K562 (cell line): Measurements from ENCODE around the gene RSBN1L. TPM values are rescaled to one million over a fixed set of nuclear protein-coding genes. Genes with fewer than 3 reads are reported as not detected.
A peak's percentile ranks its signal among the peaks of the same experiment; 100 is the strongest.

Experiments
- CCAR2 ChIP-seq: fragments of 200-400 bp; formaldehyde crosslinking; IDR thresholded peaks from 2 replicates; pipeline ENCODE4 v1.6.1; 2017; ENCODE audit warnings: mild to moderate bottlenecking, low read depth, low read length
- CHCHD3 ChIP-seq: fragments of 250-450 bp; sonication (Bioruptor Pico); IDR thresholded peaks from 2 replicates; pipeline ENCODE4 v2.1.2; 2022; ENCODE audit warnings: mild to moderate bottlenecking
- DEAF1 ChIP-seq: fragments of 450-650 bp; formaldehyde crosslinking; IDR thresholded peaks from 2 replicates; pipeline ENCODE4 v1.4.0; 2020; ENCODE audit warnings: mild to moderate bottlenecking, moderate library complexity
- E4F1 ChIP-seq: fragments of 250-450 bp; sonication (Bioruptor Pico); IDR thresholded peaks from 2 replicates; pipeline ENCODE4 v1.5.0; 2021; ENCODE audit warnings: mild to moderate bottlenecking, borderline replicate concordance
- ERF ChIP-seq: fragments of 450-650 bp; formaldehyde crosslinking; IDR thresholded peaks from 2 replicates; pipeline ENCODE4 v1.4.0; 2020; ENCODE audit warnings: mild to moderate bottlenecking, mixed read lengths
- EWSR1 ChIP-seq: fragments of 450-650 bp; IDR thresholded peaks from 2 replicates; pipeline ENCODE4 v1.6.1; 2018; ENCODE audit warnings: borderline replicate concordance, mild to moderate bottlenecking, low read depth, moderate library complexity; ENCODE audit not compliant: partially characterized antibody
- FOSL1 ChIP-seq: fragments of 200-800 bp; sonication (Bioruptor generic); conservative IDR thresholded peaks from 2 replicates; pipeline ENCODE4 v1.6.1; 2016; ENCODE audit warnings: missing genetic modification characterization, missing compliant biosample characterization
- FOXK1 ChIP-seq: sonication (generic); formaldehyde crosslinking; IDR thresholded peaks from 2 replicates; pipeline ENCODE4 v1.8.0; 2022; ENCODE audit warnings: missing genetic modification reagents, mild to moderate bottlenecking, borderline replicate concordance
- HES1 ChIP-seq: fragments of 450-650 bp; IDR thresholded peaks from 2 replicates; pipeline ENCODE4 v1.6.1; 2016; ENCODE audit warnings: low read depth, mild to moderate bottlenecking, moderate library complexity
- HOMEZ ChIP-seq: fragments of 250-450 bp; sonication (Bioruptor Pico); IDR thresholded peaks from 2 replicates; pipeline ENCODE4 v1.4.0; 2020; ENCODE audit warnings: mild to moderate bottlenecking, moderate library complexity
- PHB2 ChIP-seq: fragments of 450-650 bp; IDR thresholded peaks from 2 replicates; pipeline ENCODE4 v1.6.1; 2017; ENCODE audit warnings: low read depth
- PHTF2 ChIP-seq: fragments of 250-450 bp; sonication (Bioruptor Pico); IDR thresholded peaks from 2 replicates; pipeline ENCODE4 v1.5.0; 2021; ENCODE audit warnings: mild to moderate bottlenecking
- POLR2G ChIP-seq: fragments of 200-400 bp; formaldehyde crosslinking; IDR thresholded peaks from 2 replicates; pipeline ENCODE4 v1.6.1; 2017; ENCODE audit warnings: low read depth, mild to moderate bottlenecking, antibody characterized with exemption, low read length, moderate library complexity
- PURB ChIP-seq: sonication (generic); formaldehyde crosslinking; IDR thresholded peaks from 2 replicates; pipeline ENCODE4 v1.9.0; 2021; ENCODE audit warnings: low read depth, mild to moderate bottlenecking, missing genetic modification reagents
- SMAD2 ChIP-seq: fragments of 150-350 bp; IDR thresholded peaks from 2 replicates; pipeline ENCODE4 v1.6.1; 2014; ENCODE audit warnings: low read depth, mild to moderate bottlenecking, low read length
- SOX6 ChIP-seq: fragments of 450-650 bp; IDR thresholded peaks from 2 replicates; pipeline ENCODE4 v1.6.1; 2014; ENCODE audit warnings: mild to moderate bottlenecking
- TCF3 ChIP-seq: sonication (generic); formaldehyde crosslinking; IDR thresholded peaks from 2 replicates; pipeline ENCODE4 v1.4.0; 2020; ENCODE audit warnings: mild to moderate bottlenecking, missing genetic modification reagents
- TEAD1 ChIP-seq, 2 experiments: fragments of 450-650 bp in 1 of 2; sonication (generic) in 1 of 2; formaldehyde crosslinking; IDR thresholded peaks; 2 replicates each; pipeline versions ENCODE4 v1.4.0 to v1.8.0; 2020 to 2022; ENCODE audit warnings: mild to moderate bottlenecking in 2 of 2, missing genetic modification reagents in 1 of 2
- ZBTB7A ChIP-seq: IDR thresholded peaks from 2 replicates; pipeline ENCODE4 v1.6.1; 2011; ENCODE audit warnings: low read depth, mild to moderate bottlenecking, low read length, moderate library complexity, borderline replicate concordance; ENCODE audit not compliant: control insufficient read depth
- ZBTB9 ChIP-seq: fragments of 450-650 bp; formaldehyde crosslinking; IDR thresholded peaks from 2 replicates; pipeline ENCODE4 v1.4.0; 2020; ENCODE audit warnings: mild to moderate bottlenecking, moderate library complexity
- ZNF143 ChIP-seq: sonication (generic); formaldehyde crosslinking; IDR thresholded peaks from 2 replicates; pipeline ENCODE4 v1.9.0; 2022; ENCODE audit warnings: mild to moderate bottlenecking, missing genetic modification reagents
- ZNF445 ChIP-seq: fragments of 250-450 bp; sonication (Bioruptor Pico); IDR thresholded peaks from 2 replicates; pipeline ENCODE4 v1.4.0; 2020; ENCODE audit warnings: low read depth, mild to moderate bottlenecking, moderate library complexity
- ZSCAN29 ChIP-seq: fragments of 450-650 bp; IDR thresholded peaks from 2 replicates; pipeline ENCODE4 v1.6.1; 2017
- polyA plus RNA-seq, 8 experiments: library from polyadenylated mRNA; depleted of rRNA in 4 of 8; stranded (reverse) in 5 of 8; unstranded in 3 of 8; fragments of >200 nt; fragmentation: Nextera tagmentation in 2 of 8; fragmentation: Illumina TruSeq in 1 of 8; extraction: Ambion mirVana in 2 of 8; extraction: Trizol in 1 of 8; gene quantifications; 2 replicates each; pipeline versions ENCODE4 v1.2.1 to v1.2.3, GENCODE V29; 2011 to 2014; ENCODE audit warnings: inconsistent platforms in 1 of 8, missing spikeins in 1 of 8
- total RNA-seq, 7 experiments: library from RNA; depleted of rRNA in 6 of 7; stranded (reverse); fragments of >200 nt in 6 of 7; fragmentation: Illumina TruSeq in 2 of 7; extraction: Trizol in 2 of 7; gene quantifications; 2 replicates each; pipeline versions ENCODE4 v1.2.1 to v1.2.3, GENCODE V29; 2011 to 2021; ENCODE audit warnings: low replicate concordance in 1 of 7

Gene RSBN1L
- total and polyA plus RNA-seq, 9 of the 15 experiments (the other 6 are each of a cell fraction or from before 2014, with no cell fraction given), result 6.2 to 35.2 (median 20.1) TPM

GRCh38 chr7:77800158-77800557 is 103.9 kb downstream of the RSBN1L start (continued):
- TF ChIP-seq TEAD1 (CRISPR knock-in tag; IDR thresholded peaks at IDR 0.05) (peak in 1 of 2 experiments; percentile 30; a peak in 1 of 4 replicates), FOXK1 (CRISPR knock-in tag) (no peak), SMAD2 (no peak), DEAF1 (CRISPR knock-in tag) (no peak), PHB2 (no peak), ZBTB7A (no peak), TCF3 (CRISPR knock-in tag) (peak; percentile 77), ZSCAN29 (no peak), PURB (CRISPR knock-in tag) (no peak), PHTF2 (CRISPR knock-in tag) (no peak), HES1 (0 out of 2 replicates have a peak, but pooled peaks have one; percentile 10), CHCHD3 (CRISPR knock-in tag) (no peak), EWSR1 (no peak), ZNF143 (no peak), SOX6 (peak; percentile 64), E4F1 (no peak), ERF (CRISPR knock-in tag) (peak; percentile 66; the same call in 1 of the 2 replicates), CCAR2 (no peak), FOSL1 (tag) (no peak; the same call in 1 of the 2 replicates), HOMEZ (no peak), ZBTB9 (0 out of 2 replicates have a peak, but pooled peaks have one; percentile 26), POLR2G (no peak), ZNF445 (no peak)
